HFF-Myc (cell line): ENCODE results near the gene MFAP1.

Experiments used
- DNase-seq: peaks from one replicate; pipeline ENCODE4 v3.0.0-alpha.2; 2011; ENCODE audit warnings: low read depth; ENCODE audit errors: extremely low read depth
- H3K4me3 ChIP-seq: replicated peaks from 2 replicates; pipeline ENCODE4 v1.5.1; 2011; ENCODE audit warnings: low read depth, mild to moderate bottlenecking, control low read depth, low read length
- TF ChIP-seq, protein P1 (sequence below): IDR thresholded peaks from 2 replicates; pipeline ENCODE4 v1.5.1; 2012; ENCODE audit warnings: mild to moderate bottlenecking, low read depth, low read length, control low read depth; ENCODE audit errors: missing control alignments

Gene MFAP1

DNA sequence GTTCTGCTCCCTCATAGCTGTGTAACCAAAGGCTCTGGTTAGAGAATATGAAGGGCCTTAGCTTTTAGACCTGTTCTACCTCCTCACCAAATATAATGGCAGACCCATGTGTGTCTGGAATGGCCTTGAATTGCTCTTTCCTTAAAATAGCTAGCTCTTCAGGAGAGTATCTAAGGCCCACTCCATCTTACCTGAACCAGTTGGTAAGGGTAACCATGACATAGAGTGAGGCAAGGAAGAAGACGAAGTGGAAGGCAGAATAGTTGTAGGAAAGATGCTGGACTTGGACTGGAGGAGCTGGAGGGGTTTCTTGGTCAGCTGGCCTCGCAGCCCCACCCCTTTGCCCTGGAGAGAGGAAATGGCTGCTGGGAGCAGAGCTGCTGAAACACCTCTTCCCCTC lies 29.3 kb downstream of the MFAP1 start:
- H3K4me3 ChIP-seq: no peak overlapping the region
- TF ChIP-seq, protein P1, sequence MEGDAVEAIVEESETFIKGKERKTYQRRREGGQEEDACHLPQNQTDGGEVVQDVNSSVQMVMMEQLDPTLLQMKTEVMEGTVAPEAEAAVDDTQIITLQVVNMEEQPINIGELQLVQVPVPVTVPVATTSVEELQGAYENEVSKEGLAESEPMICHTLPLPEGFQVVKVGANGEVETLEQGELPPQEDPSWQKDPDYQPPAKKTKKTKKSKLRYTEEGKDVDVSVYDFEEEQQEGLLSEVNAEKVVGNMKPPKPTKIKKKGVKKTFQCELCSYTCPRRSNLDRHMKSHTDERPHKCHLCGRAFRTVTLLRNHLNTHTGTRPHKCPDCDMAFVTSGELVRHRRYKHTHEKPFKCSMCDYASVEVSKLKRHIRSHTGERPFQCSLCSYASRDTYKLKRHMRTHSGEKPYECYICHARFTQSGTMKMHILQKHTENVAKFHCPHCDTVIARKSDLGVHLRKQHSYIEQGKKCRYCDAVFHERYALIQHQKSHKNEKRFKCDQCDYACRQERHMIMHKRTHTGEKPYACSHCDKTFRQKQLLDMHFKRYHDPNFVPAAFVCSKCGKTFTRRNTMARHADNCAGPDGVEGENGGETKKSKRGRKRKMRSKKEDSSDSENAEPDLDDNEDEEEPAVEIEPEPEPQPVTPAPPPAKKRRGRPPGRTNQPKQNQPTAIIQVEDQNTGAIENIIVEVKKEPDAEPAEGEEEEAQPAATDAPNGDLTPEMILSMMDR: no peak
- DNase-seq: no peak

GRCh38 chr15:43794269-43795037 lies 30.0 kb downstream of the MFAP1 start:
- TF ChIP-seq, protein P1: no peak
- DNase-seq: no peak
- H3K4me3 ChIP-seq: peak overlapping the region; percentile 83

DNA sequence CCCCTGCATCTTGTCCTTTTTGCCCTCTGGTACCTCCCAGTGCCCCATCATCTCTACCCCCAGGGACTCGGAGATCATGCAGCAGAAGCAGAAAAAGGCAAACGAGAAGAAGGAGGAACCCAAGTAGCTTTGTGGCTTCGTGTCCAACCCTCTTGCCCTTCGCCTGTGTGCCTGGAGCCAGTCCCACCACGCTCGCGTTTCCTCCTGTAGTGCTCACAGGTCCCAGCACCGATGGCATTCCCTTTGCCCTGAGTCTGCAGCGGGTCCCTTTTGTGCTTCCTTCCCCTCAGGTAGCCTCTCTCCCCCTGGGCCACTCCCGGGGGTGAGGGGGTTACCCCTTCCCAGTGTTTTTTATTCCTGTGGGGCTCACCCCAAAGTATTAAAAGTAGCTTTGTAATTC lies 30.8 kb downstream of the MFAP1 start:
- TF ChIP-seq, protein P1: no peak
- peak overlapping the region; percentile 83 for H3K4me3 ChIP-seq
- no peak for DNase-seq

GRCh38 chr15:43792761-43793476 lies 31.6 kb downstream of the MFAP1 start:
- no peak for DNase-seq
- TF ChIP-seq, protein P1: no peak
- H3K4me3 ChIP-seq: peak overlapping the region; percentile 83

DNA sequence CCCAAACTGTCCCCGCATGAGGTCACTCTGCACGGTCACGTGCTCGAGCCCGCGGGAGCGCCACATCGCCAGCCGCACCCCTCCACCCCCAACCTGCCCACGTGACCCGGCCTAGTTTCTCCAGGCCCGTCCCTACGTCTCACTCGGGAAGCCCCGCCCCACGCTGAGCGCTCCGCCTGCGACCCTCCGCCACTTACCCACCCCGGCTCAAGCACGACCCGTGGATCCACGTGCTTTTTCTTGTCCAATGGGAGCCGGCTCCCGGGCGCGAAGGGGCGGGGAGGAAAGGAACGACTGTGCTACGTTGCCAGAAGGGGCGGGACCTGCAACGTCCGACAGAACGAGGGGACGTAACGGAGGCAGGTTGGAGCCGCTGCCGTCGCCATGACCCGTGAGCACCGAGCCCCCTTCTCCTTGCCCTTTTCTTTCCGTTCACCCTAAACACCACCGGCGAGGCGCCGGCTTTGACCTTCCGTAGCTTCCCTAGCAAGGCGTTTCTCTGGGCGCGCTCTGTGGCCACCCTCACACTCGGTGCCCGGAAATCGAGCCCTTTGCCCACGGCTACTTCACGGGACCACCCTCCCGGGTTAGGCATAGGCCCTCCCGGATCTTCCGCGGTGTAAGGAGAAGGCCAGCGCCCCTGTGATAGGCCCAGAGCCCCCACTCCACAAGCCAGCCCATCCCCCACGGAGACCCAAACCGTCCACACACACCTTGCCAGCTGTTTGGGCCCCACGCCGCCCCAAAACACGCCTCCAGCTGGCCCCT lies 32.3 kb downstream of the MFAP1 start, which contains the start of gene SERF2:
TSS of gene SERF2 (plus strand) at position 328 of the 768 bp plus-strand sequence. CDS start at position 385, 57 bp downstream.
- TF ChIP-seq, protein P1: no peak
- H3K4me3 ChIP-seq: peak within 1 kb of the TSS; percentile 83
- peak; percentile 94 for DNase-seq

- TF ChIP-seq, protein P1: no peak
- no peak overlapping the region for H3K4me3 ChIP-seq
- no peak for DNase-seq
These were observed 35.1 kb downstream of the MFAP1 start for GRCh38 chr15:43789409-43789808.
